SK-N-SH treated with all-trans-retinoic acid at 6 μM for 48 hours (cell line): Measurements from ENCODE around the gene NFATC4.

Experiments
- ATAC-seq: fragments of 200-7000 bp; cut with Tn5 transposase; 3 replicates; pipeline ENCODE4 v1.9.1; 2020; ENCODE audit warnings: mild to moderate bottlenecking, moderate library complexity
- ARNTL ChIP-seq: fragments of 450-650 bp; formaldehyde crosslinking; IDR thresholded peaks from 2 replicates; pipeline ENCODE4 v1.5.0; 2020; ENCODE audit warnings: low read depth, mild to moderate bottlenecking, moderate library complexity, borderline replicate concordance
- CSRNP3 ChIP-seq: fragments of 250-450 bp; sonication (Bioruptor Pico); IDR thresholded peaks from 2 replicates; pipeline ENCODE4 v1.5.1; 2021; ENCODE audit warnings: mild to moderate bottlenecking, moderate library complexity
- ESRRG ChIP-seq: fragments of 250-450 bp; sonication (Bioruptor Pico); IDR thresholded peaks from 2 replicates; pipeline ENCODE4 v1.6.1; 2021; ENCODE audit warnings: mild to moderate bottlenecking
- OSR1 ChIP-seq: fragments of 250-450 bp; sonication (Bioruptor Pico); IDR thresholded peaks from 2 replicates; pipeline ENCODE4 v1.8.0; 2022; ENCODE audit warnings: moderate library complexity, mild to moderate bottlenecking, inconsistent platforms
- POU6F1 ChIP-seq: fragments of 250-450 bp; sonication (Bioruptor Pico); IDR thresholded peaks from 2 replicates; pipeline ENCODE4 v1.8.0; 2021; ENCODE audit warnings: low read depth, mild to moderate bottlenecking, moderate library complexity, borderline replicate concordance
- PPARA ChIP-seq: fragments of 250-450 bp; sonication (Bioruptor Pico); IDR thresholded peaks from 2 replicates; pipeline ENCODE4 v1.5.0; 2020; ENCODE audit warnings: mild to moderate bottlenecking, borderline replicate concordance
- RARB ChIP-seq: fragments of 250-450 bp; sonication (Bioruptor Pico); IDR thresholded peaks from 2 replicates; pipeline ENCODE4 v1.8.0; 2021; ENCODE audit warnings: mild to moderate bottlenecking, moderate library complexity
- TCF4 ChIP-seq: fragments of 250-450 bp; sonication (Bioruptor Pico); IDR thresholded peaks from 2 replicates; pipeline ENCODE4 v1.8.0; 2021; ENCODE audit warnings: mild to moderate bottlenecking, moderate library complexity, borderline replicate concordance
- TOX ChIP-seq: fragments of 250-450 bp; sonication (Bioruptor Pico); IDR thresholded peaks from 2 replicates; pipeline ENCODE4 v1.8.0; 2021; ENCODE audit warnings: mild to moderate bottlenecking, moderate library complexity, borderline replicate concordance
- ZC3H10 ChIP-seq: fragments of 250-450 bp; sonication (Bioruptor Pico); IDR thresholded peaks from 2 replicates; pipeline ENCODE4 v1.5.1; 2021; ENCODE audit warnings: mild to moderate bottlenecking, moderate library complexity
- ZFP3 ChIP-seq: fragments of 250-450 bp; sonication (Bioruptor Pico); IDR thresholded peaks from 2 replicates; pipeline ENCODE4 v1.5.0; 2020; ENCODE audit warnings: mild to moderate bottlenecking, moderate library complexity
- ZFP30 ChIP-seq: fragments of 450-650 bp; formaldehyde crosslinking; IDR thresholded peaks from 2 replicates; pipeline ENCODE4 v1.5.0; 2022; ENCODE audit warnings: mild to moderate bottlenecking, moderate library complexity
- ZNF565 ChIP-seq: fragments of 450-650 bp; formaldehyde crosslinking; conservative IDR thresholded peaks from 2 replicates; pipeline ENCODE4 v1.5.0; 2020; ENCODE audit warnings: low read depth, mild to moderate bottlenecking, moderate library complexity
- ZNF70 ChIP-seq: fragments of 450-650 bp; formaldehyde crosslinking; IDR thresholded peaks from 2 replicates; pipeline ENCODE4 v1.5.0; 2020; ENCODE audit warnings: mild to moderate bottlenecking, moderate library complexity
- TF ChIP-seq, protein P1 (sequence below): fragments of 250-450 bp; sonication (Bioruptor Pico); IDR thresholded peaks from 2 replicates; pipeline ENCODE4 v1.8.0; 2020; ENCODE audit warnings: mild to moderate bottlenecking, moderate library complexity, borderline replicate concordance
- TF ChIP-seq, protein P2 (sequence below): fragments of 250-450 bp; sonication (Bioruptor Pico); IDR thresholded peaks from 2 replicates; pipeline ENCODE4 v1.5.1; 2020; ENCODE audit warnings: low read depth, mild to moderate bottlenecking, moderate library complexity
- TF ChIP-seq, protein P3 (sequence below): fragments of 250-450 bp; sonication (Bioruptor Pico); IDR thresholded peaks from 2 replicates; pipeline ENCODE4 v1.5.0; 2020; ENCODE audit warnings: mild to moderate bottlenecking, moderate library complexity

Gene NFATC4

GRCh38 chr14:24335461-24336171, 32.4 kb upstream of the NFATC4 start:
- TF ChIP-seq OSR1 (CRISPR knock-in tag) (no peak), RARB (no peak), ARNTL (CRISPR knock-in tag) (no peak), ZFP3 (CRISPR knock-in tag) (no peak), TCF4 (CRISPR knock-in tag) (no peak), PPARA (CRISPR knock-in tag) (no peak), POU6F1 (CRISPR knock-in tag) (no peak), CSRNP3 (CRISPR knock-in tag) (no peak), ZNF70 (CRISPR knock-in tag) (no peak), ZC3H10 (CRISPR knock-in tag) (no peak), TOX (CRISPR knock-in tag) (no peak)
- TF ChIP-seq, protein P1, sequence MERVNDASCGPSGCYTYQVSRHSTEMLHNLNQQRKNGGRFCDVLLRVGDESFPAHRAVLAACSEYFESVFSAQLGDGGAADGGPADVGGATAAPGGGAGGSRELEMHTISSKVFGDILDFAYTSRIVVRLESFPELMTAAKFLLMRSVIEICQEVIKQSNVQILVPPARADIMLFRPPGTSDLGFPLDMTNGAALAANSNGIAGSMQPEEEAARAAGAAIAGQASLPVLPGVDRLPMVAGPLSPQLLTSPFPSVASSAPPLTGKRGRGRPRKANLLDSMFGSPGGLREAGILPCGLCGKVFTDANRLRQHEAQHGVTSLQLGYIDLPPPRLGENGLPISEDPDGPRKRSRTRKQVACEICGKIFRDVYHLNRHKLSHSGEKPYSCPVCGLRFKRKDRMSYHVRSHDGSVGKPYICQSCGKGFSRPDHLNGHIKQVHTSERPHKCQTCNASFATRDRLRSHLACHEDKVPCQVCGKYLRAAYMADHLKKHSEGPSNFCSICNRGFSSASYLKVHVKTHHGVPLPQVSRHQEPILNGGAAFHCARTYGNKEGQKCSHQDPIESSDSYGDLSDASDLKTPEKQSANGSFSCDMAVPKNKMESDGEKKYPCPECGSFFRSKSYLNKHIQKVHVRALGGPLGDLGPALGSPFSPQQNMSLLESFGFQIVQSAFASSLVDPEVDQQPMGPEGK (CRISPR knock-in tag) = no peak
- TF ChIP-seq, protein P2, sequence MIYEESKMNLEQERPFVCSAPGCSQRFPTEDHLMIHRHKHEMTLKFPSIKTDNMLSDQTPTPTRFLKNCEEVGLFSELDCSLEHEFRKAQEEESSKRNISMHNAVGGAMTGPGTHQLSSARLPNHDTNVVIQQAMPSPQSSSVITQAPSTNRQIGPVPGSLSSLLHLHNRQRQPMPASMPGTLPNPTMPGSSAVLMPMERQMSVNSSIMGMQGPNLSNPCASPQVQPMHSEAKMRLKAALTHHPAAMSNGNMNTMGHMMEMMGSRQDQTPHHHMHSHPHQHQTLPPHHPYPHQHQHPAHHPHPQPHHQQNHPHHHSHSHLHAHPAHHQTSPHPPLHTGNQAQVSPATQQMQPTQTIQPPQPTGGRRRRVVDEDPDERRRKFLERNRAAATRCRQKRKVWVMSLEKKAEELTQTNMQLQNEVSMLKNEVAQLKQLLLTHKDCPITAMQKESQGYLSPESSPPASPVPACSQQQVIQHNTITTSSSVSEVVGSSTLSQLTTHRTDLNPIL (CRISPR knock-in tag) = no peak
- TF ChIP-seq, protein P3, sequence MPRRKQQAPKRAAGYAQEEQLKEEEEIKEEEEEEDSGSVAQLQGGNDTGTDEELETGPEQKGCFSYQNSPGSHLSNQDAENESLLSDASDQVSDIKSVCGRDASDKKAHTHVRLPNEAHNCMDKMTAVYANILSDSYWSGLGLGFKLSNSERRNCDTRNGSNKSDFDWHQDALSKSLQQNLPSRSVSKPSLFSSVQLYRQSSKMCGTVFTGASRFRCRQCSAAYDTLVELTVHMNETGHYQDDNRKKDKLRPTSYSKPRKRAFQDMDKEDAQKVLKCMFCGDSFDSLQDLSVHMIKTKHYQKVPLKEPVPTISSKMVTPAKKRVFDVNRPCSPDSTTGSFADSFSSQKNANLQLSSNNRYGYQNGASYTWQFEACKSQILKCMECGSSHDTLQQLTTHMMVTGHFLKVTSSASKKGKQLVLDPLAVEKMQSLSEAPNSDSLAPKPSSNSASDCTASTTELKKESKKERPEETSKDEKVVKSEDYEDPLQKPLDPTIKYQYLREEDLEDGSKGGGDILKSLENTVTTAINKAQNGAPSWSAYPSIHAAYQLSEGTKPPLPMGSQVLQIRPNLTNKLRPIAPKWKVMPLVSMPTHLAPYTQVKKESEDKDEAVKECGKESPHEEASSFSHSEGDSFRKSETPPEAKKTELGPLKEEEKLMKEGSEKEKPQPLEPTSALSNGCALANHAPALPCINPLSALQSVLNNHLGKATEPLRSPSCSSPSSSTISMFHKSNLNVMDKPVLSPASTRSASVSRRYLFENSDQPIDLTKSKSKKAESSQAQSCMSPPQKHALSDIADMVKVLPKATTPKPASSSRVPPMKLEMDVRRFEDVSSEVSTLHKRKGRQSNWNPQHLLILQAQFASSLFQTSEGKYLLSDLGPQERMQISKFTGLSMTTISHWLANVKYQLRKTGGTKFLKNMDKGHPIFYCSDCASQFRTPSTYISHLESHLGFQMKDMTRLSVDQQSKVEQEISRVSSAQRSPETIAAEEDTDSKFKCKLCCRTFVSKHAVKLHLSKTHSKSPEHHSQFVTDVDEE (CRISPR knock-in tag) = no peak
- no peak for ATAC-seq

DNA sequence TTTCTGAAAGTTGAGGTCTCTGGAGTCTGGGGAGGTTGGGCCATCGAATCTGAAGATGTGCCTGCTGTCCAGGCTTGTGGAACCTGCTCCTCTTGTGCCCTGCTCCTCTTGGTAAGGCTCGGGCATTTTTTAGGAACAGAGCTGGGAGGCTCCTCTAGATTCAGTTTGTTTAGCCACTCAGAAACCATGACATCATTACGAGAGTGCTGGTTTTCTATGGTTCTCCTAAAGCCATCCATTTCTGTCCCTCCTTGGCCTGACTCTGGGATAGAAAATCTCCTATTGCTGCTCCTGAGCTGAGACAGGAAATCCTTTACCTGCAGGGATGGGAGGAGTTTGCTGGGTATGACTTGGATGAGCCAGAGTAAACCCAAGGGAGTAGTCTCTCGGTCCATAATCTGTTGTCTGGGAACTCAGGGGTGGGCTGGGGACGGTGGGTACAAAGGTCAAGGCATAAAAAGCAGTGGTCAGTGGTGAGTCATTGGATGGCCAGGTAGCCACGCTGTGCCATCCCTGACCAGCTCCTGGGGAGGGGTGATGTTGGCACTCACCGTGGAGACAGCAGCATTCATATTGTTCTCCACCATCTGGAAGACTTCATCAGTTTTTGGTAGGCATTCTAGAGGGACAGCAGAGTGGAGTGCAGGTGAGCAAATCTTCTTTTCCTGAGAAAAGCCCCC, 30.7 kb upstream of the NFATC4 start:
- TF ChIP-seq ESRRG (CRISPR knock-in tag) = no peak
- no peak for TF ChIP-seq ZNF565 (CRISPR knock-in tag)
- no peak for TF ChIP-seq TOX (CRISPR knock-in tag)
- TF ChIP-seq, protein P2 (CRISPR knock-in tag) = no peak
- no peak for TF ChIP-seq ZFP30
- TF ChIP-seq ZC3H10 (CRISPR knock-in tag) = no peak
- TF ChIP-seq ARNTL (CRISPR knock-in tag) = no peak
- TF ChIP-seq, protein P1 (CRISPR knock-in tag) = no peak
- TF ChIP-seq RARB = no peak
- TF ChIP-seq TCF4 (CRISPR knock-in tag) = no peak
- TF ChIP-seq ZNF70 (CRISPR knock-in tag) = no peak
- TF ChIP-seq, all 23 proteins: peak for 0
- no peak for ATAC-seq
